Spleen (tissue), 11 donors: ENCODE measurements around the gene ALK. TPM values are rescaled to one million over a fixed set of nuclear protein-coding genes. Genes with fewer than 3 reads are reported as not detected.

Experiments used
- DNase-seq: peaks from one replicate; pipeline ENCODE4 v3.0.0-alpha.2; 2020
- H3K27ac ChIP-seq, 8 donors: fragments of 200-600 bp; sonication (generic) in 7 of 8; 1 replicate in 4 of 8; 2 replicates in 4 of 8; pipeline versions ENCODE4 v1.5.0 to v1.8.0; 2016 to 2021; ENCODE audit warnings: inconsistent platforms in 4 of 8, mild to moderate bottlenecking in 4 of 8, moderate library complexity in 1 of 8
- H3K27me3 ChIP-seq, 7 donors: fragments of 200-600 bp; sonication (generic) in 6 of 7; replicated peaks in 1 of 7; 1 replicate in 4 of 7; 2 replicates in 3 of 7; pipeline versions ENCODE4 v1.5.0 to v1.8.0; 2016 to 2021; ENCODE audit warnings: inconsistent platforms in 3 of 7, mild to moderate bottlenecking in 1 of 7
- H3K36me3 ChIP-seq, 6 donors: fragments of 200-600 bp; sonication (generic) in 5 of 6; 1 replicate in 4 of 6; 2 replicates in 2 of 6; pipeline versions ENCODE4 v1.5.0 to v1.8.0; 2016 to 2021; ENCODE audit warnings: inconsistent platforms in 2 of 6
- H3K4me1 ChIP-seq, 6 donors: fragments of 200-600 bp; sonication (generic) in 5 of 6; 1 replicate in 3 of 6; 2 replicates in 3 of 6; pipeline versions ENCODE4 v1.5.0 to v1.8.0; 2016 to 2021; ENCODE audit warnings: inconsistent platforms in 3 of 6
- H3K4me3 ChIP-seq, 8 donors: fragments of 200-600 bp; sonication (generic) in 7 of 8; 1 replicate in 4 of 8; 2 replicates in 4 of 8; pipeline versions ENCODE4 v1.5.0 to v1.8.0; 2016 to 2021; ENCODE audit warnings: inconsistent platforms in 4 of 8, mild to moderate bottlenecking in 4 of 8, moderate library complexity in 2 of 8
- H3K9me3 ChIP-seq, 8 donors: fragments of 200-600 bp; sonication (generic) in 7 of 8; 1 replicate in 4 of 8; 2 replicates in 4 of 8; pipeline versions ENCODE4 v1.5.0 to v1.8.0; 2016 to 2021; ENCODE audit warnings: inconsistent platforms in 4 of 8
- POLR2A ChIP-seq, 3 donors: fragments of 450-650 bp; IDR thresholded peaks; one replicate each; pipeline ENCODE4 v1.5.1; 2017; ENCODE audit warnings: antibody characterized with exemption in 3 of 3, mild to moderate bottlenecking in 1 of 3
- POLR2AphosphoS5 ChIP-seq, 3 donors: sonication (generic); formaldehyde crosslinking; IDR thresholded peaks; one replicate each; pipeline ENCODE4 v1.5.1; 2017; ENCODE audit warnings: antibody characterized with exemption in 3 of 3
- WGBS, 5 donors: extraction: QIAGEN DNeasy Blood & Tissue Kit in 3 of 5; methylation state at CpG; one replicate each; pipeline versions ENCODE4 v1.1.5 to v1.1.7; 2013 to 2018; 5-methylcytosine and 5-hydroxymethylcytosine counted together
- intact Hi-C: fragments of 100-400 bp; cut with DNase I; formaldehyde crosslinking; loops from one replicate; pipeline ENCODE4 v1.15.0; 2023; ENCODE audit warnings: low total_unique reads
- polyA plus RNA-seq, 3 donors: library from polyadenylated mRNA; stranded (reverse); fragments of 200-250 nt; gene quantifications; one replicate each; pipeline ENCODE4 v1.2.1, GENCODE V29; 2013
- total RNA-seq, 7 donors: library from RNA; depleted of rRNA in 3 of 7; stranded (reverse); fragments of >200 nt in 3 of 7; fragmentation: NEBNext Ultra II Directional in 4 of 7; extraction: Animal tissue kit (Norgen Biotek cat#: 25700) in 4 of 7; gene quantifications; one replicate each; pipeline versions ENCODE4 v1.1.0 to v1.2.1, GENCODE V29; 2016 to 2021
- TF ChIP-seq, protein P1 (sequence below), 11 experiments: fragments of 200-600 bp in 7 of 11; fragments of 450-650 bp in 4 of 11; sonication (generic) in 4 of 11; IDR thresholded peaks in 8 of 11; conservative IDR thresholded peaks in 3 of 11; 1 replicate in 7 of 11; 2 replicates in 4 of 11; pipeline versions ENCODE4 v1.4.0 to v1.8.0; 2016 to 2021; ENCODE audit warnings: antibody characterized with exemption in 11 of 11, inconsistent platforms in 4 of 11, mild to moderate bottlenecking in 1 of 11
- donor health status: healthy with polysubstance abuse.
- donor health status: DM: no; HTN: no; CAD: no; lungs with moderate emphysema.
- donor health status: DM: no; HTN: no; CAD: no.
- donor health status: Bipolar disorder and iron deficiency.
- donor health status: healthy.
- donor health status: DM: no; HTN: no; CAD: no.
- donor health status: DM: yes; HTN: yes; CAD: no.

The ALK gene
- total and polyA plus RNA-seq, 10 donors = 0.03 to 0.28 (median 0.06) TPM; not detected in 7

GRCh38 chr2:29207352-29208148 lies 713.8 kb downstream of the ALK start:
- DNase-seq = no peak
- no peaks in the 10 kb centered on the region for H3K9me3 ChIP-seq
- peaks cover 0 to 12% (median 0%) of the 10 kb centered on the region in 6 donors for H3K36me3 ChIP-seq
- TF ChIP-seq POLR2AphosphoS5 (IDR thresholded peaks at IDR 0.05) = no peak
- no peak for TF ChIP-seq POLR2A (IDR thresholded peaks at IDR 0.05)
- TF ChIP-seq, protein P1, sequence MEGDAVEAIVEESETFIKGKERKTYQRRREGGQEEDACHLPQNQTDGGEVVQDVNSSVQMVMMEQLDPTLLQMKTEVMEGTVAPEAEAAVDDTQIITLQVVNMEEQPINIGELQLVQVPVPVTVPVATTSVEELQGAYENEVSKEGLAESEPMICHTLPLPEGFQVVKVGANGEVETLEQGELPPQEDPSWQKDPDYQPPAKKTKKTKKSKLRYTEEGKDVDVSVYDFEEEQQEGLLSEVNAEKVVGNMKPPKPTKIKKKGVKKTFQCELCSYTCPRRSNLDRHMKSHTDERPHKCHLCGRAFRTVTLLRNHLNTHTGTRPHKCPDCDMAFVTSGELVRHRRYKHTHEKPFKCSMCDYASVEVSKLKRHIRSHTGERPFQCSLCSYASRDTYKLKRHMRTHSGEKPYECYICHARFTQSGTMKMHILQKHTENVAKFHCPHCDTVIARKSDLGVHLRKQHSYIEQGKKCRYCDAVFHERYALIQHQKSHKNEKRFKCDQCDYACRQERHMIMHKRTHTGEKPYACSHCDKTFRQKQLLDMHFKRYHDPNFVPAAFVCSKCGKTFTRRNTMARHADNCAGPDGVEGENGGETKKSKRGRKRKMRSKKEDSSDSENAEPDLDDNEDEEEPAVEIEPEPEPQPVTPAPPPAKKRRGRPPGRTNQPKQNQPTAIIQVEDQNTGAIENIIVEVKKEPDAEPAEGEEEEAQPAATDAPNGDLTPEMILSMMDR (IDR thresholded peaks at IDR 0.05 in 8 of 11, conservative IDR thresholded peaks at IDR 0.05 in 3 of 11) = no peak
- no peak overlapping the region for H3K27ac ChIP-seq
- no peaks in the 10 kb centered on the region for H3K27me3 ChIP-seq
- intact Hi-C loops = no loop called here
- no peak overlapping the region for H3K4me3 ChIP-seq
- H3K4me1 ChIP-seq = peaks cover 0 to 4% (median 0%) of the 10 kb centered on the region in 6 donors
- 63 to 73% (median 67%) methylated on average over 3 of the region's 3 CpGs for WGBS, 5 donors

DNA sequence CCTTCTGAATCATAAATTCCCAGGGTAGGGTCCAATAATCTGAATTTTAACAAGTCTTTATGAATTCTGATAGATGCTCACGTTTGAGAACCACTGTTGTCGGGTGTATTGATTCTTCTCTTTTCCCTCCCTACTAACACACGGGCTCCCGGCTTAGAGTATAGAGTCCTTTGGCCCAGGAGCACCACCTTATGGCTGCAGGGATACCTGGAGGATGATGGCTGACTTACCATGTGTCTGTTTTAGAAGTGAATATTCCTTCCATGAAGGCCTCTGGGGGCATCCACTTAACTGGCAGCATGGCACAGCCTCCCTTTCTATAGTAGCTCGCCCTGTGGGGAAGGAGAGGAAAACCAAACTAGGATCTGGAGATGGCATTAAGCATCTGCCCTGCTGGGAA lies 714.4 kb downstream of the ALK start:
- no peak for DNase-seq
- no peak overlapping the region for H3K4me3 ChIP-seq
- WGBS, 5 donors = 68 to 89% (median 81%) methylated on average over 5 of the region's 5 CpGs

DNA sequence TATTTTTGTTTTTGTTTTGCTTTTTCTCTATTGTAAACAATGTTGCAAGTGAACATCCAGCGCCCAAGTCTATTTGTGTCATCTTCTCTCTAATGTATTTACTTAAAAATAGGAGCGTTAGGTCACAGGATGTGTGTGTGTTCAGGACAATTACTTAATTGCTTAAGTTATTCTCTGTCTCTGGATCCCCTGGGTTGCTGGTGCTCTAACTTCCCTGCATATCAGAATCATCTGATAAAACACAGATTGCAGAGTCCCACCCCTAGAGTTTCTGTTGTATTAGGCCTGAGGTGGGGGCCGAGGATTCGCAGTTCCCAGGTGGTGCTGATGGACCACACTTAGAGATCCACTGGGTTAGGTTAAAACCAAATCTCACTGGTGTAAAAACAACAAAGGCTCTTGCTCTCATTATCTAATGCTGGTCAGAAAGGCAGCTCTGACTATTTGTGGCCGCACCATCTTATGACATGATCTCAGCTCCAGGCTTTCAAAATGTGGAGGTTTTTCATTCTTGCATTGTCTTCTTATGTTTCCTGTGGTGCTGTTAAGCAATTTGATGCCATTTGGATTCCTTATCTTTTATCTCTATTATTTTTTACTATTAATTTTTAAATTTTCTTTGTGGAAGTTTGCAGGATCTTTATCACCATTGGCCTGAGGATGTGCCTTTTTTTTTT lies 718.4 kb downstream of the ALK start:
- Histone ChIP-seq H3K36me3 (peaks cover 0 to 12% (median 0%) of the 10 kb centered on the region in 6 donors), H3K27me3 (no peaks in the 10 kb centered on the region), H3K4me1 (no peaks in the 10 kb centered on the region), H3K27ac (no peak overlapping the region), H3K9me3 (no peaks in the 10 kb centered on the region), H3K4me3 (no peak overlapping the region)
- 73 to 85% (median 80%) methylated on average over 5 of the region's 5 CpGs for WGBS, 5 donors
- no peak for DNase-seq
- intact Hi-C loops = no loop called here
- TF ChIP-seq POLR2A (IDR thresholded peaks at IDR 0.05) (no peak), POLR2AphosphoS5 (IDR thresholded peaks at IDR 0.05) (no peak)
- TF ChIP-seq, protein P1 (IDR thresholded peaks at IDR 0.05 in 8 of 11, conservative IDR thresholded peaks at IDR 0.05 in 3 of 11) = no peak

More for the DNA sequence above, 714.4 kb downstream of the ALK start:
- no peaks in the 10 kb centered on the region for H3K27me3 ChIP-seq
- H3K4me1 ChIP-seq = no peaks in the 10 kb centered on the region
- no peaks in the 10 kb centered on the region for H3K9me3 ChIP-seq
- peaks cover 0 to 12% (median 0%) of the 10 kb centered on the region in 6 donors for H3K36me3 ChIP-seq
- no peak overlapping the region for H3K27ac ChIP-seq
- TF ChIP-seq POLR2A (IDR thresholded peaks at IDR 0.05) (no peak), POLR2AphosphoS5 (IDR thresholded peaks at IDR 0.05) (no peak)
- TF ChIP-seq, protein P1 (IDR thresholded peaks at IDR 0.05 in 8 of 11, conservative IDR thresholded peaks at IDR 0.05 in 3 of 11) = no peak
- intact Hi-C loops = no loop called here

GRCh38 chr2:29201979-29202378 lies 719.4 kb downstream of the ALK start:
- DNase-seq = no peak
- Histone ChIP-seq H3K4me1 (peaks cover 0 to under 1% (median 0%) of the 10 kb centered on the region in 6 donors), H3K9me3 (no peaks in the 10 kb centered on the region), H3K4me3 (no peak overlapping the region), H3K36me3 (peaks cover 0 to 8% (median 0%) of the 10 kb centered on the region in 6 donors), H3K27ac (no peak overlapping the region), H3K27me3 (no peaks in the 10 kb centered on the region)
- intact Hi-C loops = no loop called here
- 57 to 79% (median 69%) methylated on average over 5 of the region's 5 CpGs for WGBS, 5 donors
- TF ChIP-seq POLR2AphosphoS5 (IDR thresholded peaks at IDR 0.05) = no peak
- TF ChIP-seq, protein P1 (IDR thresholded peaks at IDR 0.05 in 8 of 11, conservative IDR thresholded peaks at IDR 0.05 in 3 of 11) = no peak
- TF ChIP-seq POLR2A (IDR thresholded peaks at IDR 0.05) = no peak
